ENCODE data around the gene CARD11. TPM values are rescaled to one million over a fixed set of nuclear protein-coding genes. Genes with fewer than 3 reads are reported as not detected.
"Not testable (repeated sequence)": the region's sequence is repeated elsewhere in the genome, so short reads cannot be mapped to it uniquely, and the experiment has no call there.

The CARD11 gene
- polyA plus RNA-seq, 2 donors, result 0.66 to 1.3 TPM

DNA sequence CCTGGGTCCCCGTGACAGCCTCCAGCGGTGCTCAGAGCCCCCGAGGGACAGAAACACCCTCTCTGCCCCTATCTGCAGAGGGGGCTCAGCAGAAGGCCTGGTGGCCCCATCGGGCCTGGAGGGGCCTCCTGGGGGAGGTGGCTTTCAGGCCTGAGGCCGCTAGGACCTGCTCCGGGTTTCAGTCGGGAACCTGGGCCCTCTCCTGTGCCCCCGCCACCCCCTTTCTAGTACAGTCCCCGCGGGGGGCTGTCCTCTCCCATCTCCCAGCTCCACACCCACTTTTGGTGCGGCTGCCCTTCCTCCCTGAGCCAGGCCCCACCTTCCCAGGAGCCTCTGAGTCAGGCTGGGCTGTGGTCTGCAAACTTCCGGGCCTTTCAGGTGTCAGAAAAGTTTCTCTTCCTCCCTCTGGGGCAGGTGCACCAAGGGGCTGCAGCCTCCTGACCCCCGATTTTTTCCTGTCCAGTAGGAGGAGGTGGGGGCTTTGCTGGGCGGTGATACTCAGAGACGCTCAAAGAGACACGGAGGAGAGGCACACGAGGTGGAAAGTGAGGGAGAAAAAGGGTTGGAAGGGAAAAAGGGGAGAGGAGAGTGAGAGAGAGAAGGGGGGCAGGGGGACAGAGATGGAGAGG is 692 bp downstream of the CARD11 start:
- peak overlapping the region; percentile 4 to 39 for H3K4me3 ChIP-seq (ENCODE audit: low read depth in 1 of 2, low read length in 2 of 2)
- H3K36me3 ChIP-seq (ENCODE audit: control insufficient read depth in 2 of 2, insufficient read depth in 2 of 2, low read length in 1 of 2), result no peaks in the 10 kb centered on the region
- no peaks in the 10 kb centered on the region for H3K9me3 ChIP-seq (ENCODE audit: control insufficient read depth in 2 of 2, insufficient read depth in 1 of 2, low read depth in 1 of 2, low read length in 1 of 2)
- WGBS, 2 donors, result 29 to 34% methylated on average over 15 to 17 of the region's 17 CpGs
- H3K27ac ChIP-seq (ENCODE audit: low read depth in 2 of 2, low read length in 1 of 2), result no peak overlapping the region
- H3K27me3 ChIP-seq (ENCODE audit: control insufficient read depth in 1 of 2, insufficient read depth in 2 of 2, low read length in 2 of 2), result no peaks in the 10 kb centered on the region
- H3K4me1 ChIP-seq (ENCODE audit: control insufficient read depth in 2 of 2, insufficient read depth in 2 of 2, low read length in 1 of 2), result peaks cover 0 to 2% of the 10 kb centered on the region in 2 donors

- Histone ChIP-seq H3K4me3 (ENCODE audit: low read depth in 1 of 2, low read length in 2 of 2) (no peak overlapping the region), H3K27ac (ENCODE audit: low read depth in 2 of 2, low read length in 1 of 2) (no peak overlapping the region), H3K9me3 (ENCODE audit: control insufficient read depth in 2 of 2, insufficient read depth in 1 of 2, low read depth in 1 of 2, low read length in 1 of 2) (no peaks in the 10 kb centered on the region), H3K27me3 (ENCODE audit: control insufficient read depth in 1 of 2, insufficient read depth in 2 of 2, low read length in 2 of 2) (no peaks in the 10 kb centered on the region), H3K4me1 (ENCODE audit: control insufficient read depth in 2 of 2, insufficient read depth in 2 of 2, low read length in 1 of 2) (peaks cover 0 to 2% of the 10 kb centered on the region in 2 donors), H3K36me3 (ENCODE audit: control insufficient read depth in 2 of 2, insufficient read depth in 2 of 2, low read length in 1 of 2) (no peaks in the 10 kb centered on the region)
- 86 to 89% methylated on average over 27 of the region's 27 CpGs for WGBS, 2 donors
Measured at GRCh38 chr7:3041986-3042675, 1.5 kb downstream of the CARD11 start.

DNA sequence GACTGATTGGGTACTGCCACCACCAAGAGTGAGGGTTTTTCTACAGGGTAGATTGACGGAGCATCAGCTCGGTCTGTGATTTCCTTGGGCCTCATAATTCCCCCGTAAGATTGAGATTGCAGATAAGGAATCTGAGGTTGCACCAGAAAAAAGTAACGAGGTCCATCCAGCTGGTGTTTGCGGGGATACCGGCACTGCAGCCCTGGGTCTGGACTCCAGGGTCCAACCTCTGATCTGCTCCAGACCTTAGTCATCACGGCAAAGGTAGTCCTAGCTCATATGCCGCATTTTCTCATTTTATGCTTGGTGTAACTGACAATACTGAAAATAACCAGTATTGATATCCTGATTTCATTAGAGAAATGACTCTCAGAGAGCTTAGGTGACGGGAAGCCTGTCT is 3.9 kb downstream of the CARD11 start:
- Histone ChIP-seq H3K4me1 (ENCODE audit: control insufficient read depth in 2 of 2, insufficient read depth in 2 of 2, low read length in 1 of 2) (peaks cover 0 to 2% of the 10 kb centered on the region in 2 donors), H3K4me3 (ENCODE audit: low read depth in 1 of 2, low read length in 2 of 2) (no peak overlapping the region), H3K36me3 (ENCODE audit: control insufficient read depth in 2 of 2, insufficient read depth in 2 of 2, low read length in 1 of 2) (no peaks in the 10 kb centered on the region), H3K27ac (ENCODE audit: low read depth in 2 of 2, low read length in 1 of 2) (no peak overlapping the region), H3K27me3 (ENCODE audit: control insufficient read depth in 1 of 2, insufficient read depth in 2 of 2, low read length in 2 of 2) (no peaks in the 10 kb centered on the region), H3K9me3 (ENCODE audit: control insufficient read depth in 2 of 2, insufficient read depth in 1 of 2, low read depth in 1 of 2, low read length in 1 of 2) (no peaks in the 10 kb centered on the region)
- 89 to 94% methylated on average over 9 of the region's 9 CpGs for WGBS, 2 donors

- H3K27ac ChIP-seq (ENCODE audit: low read depth in 2 of 2, low read length in 1 of 2); H3K9me3 ChIP-seq (ENCODE audit: control insufficient read depth in 2 of 2, insufficient read depth in 1 of 2, low read depth in 1 of 2, low read length in 1 of 2); H3K36me3 ChIP-seq (ENCODE audit: control insufficient read depth in 2 of 2, insufficient read depth in 2 of 2, low read length in 1 of 2); H3K4me1 ChIP-seq (ENCODE audit: control insufficient read depth in 2 of 2, insufficient read depth in 2 of 2, low read length in 1 of 2); H3K4me3 ChIP-seq (ENCODE audit: low read depth in 1 of 2, low read length in 2 of 2); H3K27me3 ChIP-seq (ENCODE audit: control insufficient read depth in 1 of 2, insufficient read depth in 2 of 2, low read length in 2 of 2): not testable (repeated sequence)
- WGBS, 2 donors, result 87 to 90% methylated on average over 7 of the region's 7 CpGs
Measured at GRCh38 chr7:3038011-3038410, 5.7 kb downstream of the CARD11 start.

GRCh38 chr7:3037259-3037658 is 6.4 kb downstream of the CARD11 start:
- Histone ChIP-seq H3K4me3 (ENCODE audit: low read depth in 1 of 2, low read length in 2 of 2) (no peak overlapping the region), H3K9me3 (ENCODE audit: control insufficient read depth in 2 of 2, insufficient read depth in 1 of 2, low read depth in 1 of 2, low read length in 1 of 2) (no peaks in the 10 kb centered on the region), H3K27ac (ENCODE audit: low read depth in 2 of 2, low read length in 1 of 2) (no peak overlapping the region), H3K4me1 (ENCODE audit: control insufficient read depth in 2 of 2, insufficient read depth in 2 of 2, low read length in 1 of 2) (no peaks in the 10 kb centered on the region), H3K36me3 (ENCODE audit: control insufficient read depth in 2 of 2, insufficient read depth in 2 of 2, low read length in 1 of 2) (no peaks in the 10 kb centered on the region), H3K27me3 (ENCODE audit: control insufficient read depth in 1 of 2, insufficient read depth in 2 of 2, low read length in 2 of 2) (no peaks in the 10 kb centered on the region)
- WGBS, 2 donors, result 62 to 65% methylated on average over 4 of the region's 4 CpGs

DNA sequence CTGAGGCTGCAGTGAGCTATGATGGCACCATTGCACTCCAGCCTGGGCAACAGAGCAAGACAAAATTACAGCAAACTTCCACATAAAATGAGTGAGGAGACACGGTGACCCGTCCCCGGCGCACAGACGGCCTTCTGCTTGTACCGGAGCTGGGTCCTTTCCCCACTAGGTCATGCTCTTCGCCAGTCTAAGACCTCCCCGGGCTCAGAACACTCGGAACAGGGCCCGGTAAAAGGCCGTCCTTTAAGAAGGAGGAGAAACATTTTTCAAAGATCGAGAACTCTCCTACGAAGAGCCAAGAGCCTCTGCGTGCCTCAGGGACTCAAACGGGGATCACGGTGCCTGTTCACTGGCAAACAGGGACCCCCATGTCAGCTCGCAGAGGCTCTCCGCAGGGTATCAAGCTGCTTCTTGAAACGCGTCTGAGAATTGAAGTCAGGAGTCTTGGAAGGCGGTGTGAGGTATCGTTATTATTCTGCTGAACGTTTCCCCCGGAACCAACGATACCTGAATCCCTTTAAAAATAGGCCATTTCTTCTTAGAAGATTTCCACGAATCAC is 9.0 kb downstream of the CARD11 start:
- H3K27ac ChIP-seq (ENCODE audit: low read depth in 2 of 2, low read length in 1 of 2), result no peak overlapping the region
- H3K4me3 ChIP-seq (ENCODE audit: low read depth in 1 of 2, low read length in 2 of 2), result no peak overlapping the region
- 95% methylated on average over 26 of the region's 26 CpGs for WGBS, 2 donors
- H3K27me3 ChIP-seq (ENCODE audit: control insufficient read depth in 1 of 2, insufficient read depth in 2 of 2, low read length in 2 of 2), result no peaks in the 10 kb centered on the region
- H3K36me3 ChIP-seq (ENCODE audit: control insufficient read depth in 2 of 2, insufficient read depth in 2 of 2, low read length in 1 of 2), result no peaks in the 10 kb centered on the region
- no peaks in the 10 kb centered on the region for H3K4me1 ChIP-seq (ENCODE audit: control insufficient read depth in 2 of 2, insufficient read depth in 2 of 2, low read length in 1 of 2)
- H3K9me3 ChIP-seq (ENCODE audit: control insufficient read depth in 2 of 2, insufficient read depth in 1 of 2, low read depth in 1 of 2, low read length in 1 of 2), result no peaks in the 10 kb centered on the region

DNA sequence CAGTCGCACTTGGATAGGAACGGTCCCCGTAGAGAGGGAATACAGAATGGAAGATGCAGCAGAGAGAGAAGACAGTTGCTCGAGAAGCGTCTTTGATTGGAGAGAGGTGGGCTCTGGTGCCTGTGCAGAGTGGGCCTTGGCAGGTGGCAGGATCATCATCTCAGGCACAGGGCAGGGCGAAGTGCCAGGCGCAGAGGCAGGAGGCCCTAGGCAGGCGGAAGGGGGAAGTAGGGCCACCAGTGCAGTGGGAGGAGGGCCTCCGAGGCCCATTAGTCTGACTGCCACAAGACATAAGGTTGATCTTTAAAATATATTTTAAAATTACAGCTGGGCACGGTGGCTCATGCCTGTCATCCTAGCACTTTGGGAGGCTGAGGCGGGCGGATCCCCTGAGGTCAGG is 10.1 kb downstream of the CARD11 start:
- no peaks in the 10 kb centered on the region for H3K27me3 ChIP-seq (ENCODE audit: control insufficient read depth in 1 of 2, insufficient read depth in 2 of 2, low read length in 2 of 2)
- no peak overlapping the region for H3K4me3 ChIP-seq (ENCODE audit: low read depth in 1 of 2, low read length in 2 of 2)
- H3K27ac ChIP-seq (ENCODE audit: low read depth in 2 of 2, low read length in 1 of 2), result no peak overlapping the region
- no peaks in the 10 kb centered on the region for H3K36me3 ChIP-seq (ENCODE audit: control insufficient read depth in 2 of 2, insufficient read depth in 2 of 2, low read length in 1 of 2)
- WGBS, 2 donors, result 71 to 74% methylated on average over 12 of the region's 12 CpGs
- H3K4me1 ChIP-seq (ENCODE audit: control insufficient read depth in 2 of 2, insufficient read depth in 2 of 2, low read length in 1 of 2), result no peaks in the 10 kb centered on the region
- H3K9me3 ChIP-seq (ENCODE audit: control insufficient read depth in 2 of 2, insufficient read depth in 1 of 2, low read depth in 1 of 2, low read length in 1 of 2), result no peaks in the 10 kb centered on the region

DNA sequence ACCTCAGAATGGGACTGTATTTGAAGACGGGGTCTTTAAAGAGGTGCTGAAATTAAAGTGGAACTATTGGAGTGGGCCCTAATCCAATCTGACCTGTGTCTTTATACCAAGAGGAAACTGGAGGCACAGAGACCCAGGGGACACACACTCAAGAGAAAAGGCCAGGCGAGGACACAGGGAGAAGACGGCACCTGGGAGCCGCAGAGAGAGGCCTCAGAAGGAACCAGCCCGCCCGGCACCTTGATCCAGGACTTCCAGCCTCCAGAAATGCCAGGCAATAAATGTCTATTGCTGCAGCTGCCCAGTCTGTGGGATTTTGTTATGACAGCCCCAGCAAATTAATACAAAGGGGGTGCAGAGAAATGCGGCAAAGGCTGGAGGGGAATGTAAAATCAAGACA is 10.5 kb downstream of the CARD11 start:
- H3K36me3 ChIP-seq (ENCODE audit: control insufficient read depth in 2 of 2, insufficient read depth in 2 of 2, low read length in 1 of 2), result no peaks in the 10 kb centered on the region

GRCh38 chr7:3032256-3032655 is 11.4 kb downstream of the CARD11 start:
- H3K4me3 ChIP-seq (ENCODE audit: low read depth in 1 of 2, low read length in 2 of 2), result no peak overlapping the region
- H3K27ac ChIP-seq (ENCODE audit: low read depth in 2 of 2, low read length in 1 of 2), result no peak overlapping the region
- no peaks in the 10 kb centered on the region for H3K4me1 ChIP-seq (ENCODE audit: control insufficient read depth in 2 of 2, insufficient read depth in 2 of 2, low read length in 1 of 2)
- H3K36me3 ChIP-seq (ENCODE audit: control insufficient read depth in 2 of 2, insufficient read depth in 2 of 2, low read length in 1 of 2), result no peaks in the 10 kb centered on the region
- no peaks in the 10 kb centered on the region for H3K27me3 ChIP-seq (ENCODE audit: control insufficient read depth in 1 of 2, insufficient read depth in 2 of 2, low read length in 2 of 2)
- no peaks in the 10 kb centered on the region for H3K9me3 ChIP-seq (ENCODE audit: control insufficient read depth in 2 of 2, insufficient read depth in 1 of 2, low read depth in 1 of 2, low read length in 1 of 2)
- 72 to 73% methylated on average over 4 of the region's 4 CpGs for WGBS, 2 donors

More for the DNA sequence above, 10.5 kb downstream of the CARD11 start:
- no peaks in the 10 kb centered on the region for H3K9me3 ChIP-seq (ENCODE audit: control insufficient read depth in 2 of 2, insufficient read depth in 1 of 2, low read depth in 1 of 2, low read length in 1 of 2)
- no peak overlapping the region for H3K27ac ChIP-seq (ENCODE audit: low read depth in 2 of 2, low read length in 1 of 2)
- no peaks in the 10 kb centered on the region for H3K27me3 ChIP-seq (ENCODE audit: control insufficient read depth in 1 of 2, insufficient read depth in 2 of 2, low read length in 2 of 2)
- 76 to 82% methylated on average over 7 of the region's 7 CpGs for WGBS, 2 donors
- no peaks in the 10 kb centered on the region for H3K4me1 ChIP-seq (ENCODE audit: control insufficient read depth in 2 of 2, insufficient read depth in 2 of 2, low read length in 1 of 2)
- no peak overlapping the region for H3K4me3 ChIP-seq (ENCODE audit: low read depth in 1 of 2, low read length in 2 of 2)

DNA sequence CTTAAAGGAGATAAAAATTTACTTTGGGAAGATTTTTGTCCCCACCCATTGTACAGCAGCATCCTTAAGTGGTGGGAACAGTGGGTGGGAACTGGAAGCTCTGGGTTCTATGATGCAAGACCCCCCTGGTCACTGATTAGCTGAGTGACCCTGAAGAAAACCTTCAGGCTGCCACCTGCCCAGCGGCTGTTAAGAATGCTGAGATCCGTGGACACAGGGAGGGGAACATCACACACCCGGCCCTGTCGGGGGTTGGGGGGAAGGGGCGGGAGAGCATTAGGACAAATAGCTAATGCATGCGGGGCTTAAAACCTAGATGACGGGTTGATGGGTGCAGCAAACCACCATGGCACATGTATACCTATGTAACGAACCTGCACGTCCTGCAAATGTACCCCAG is 14.5 kb downstream of the CARD11 start:
- Histone ChIP-seq H3K27ac (ENCODE audit: low read depth in 2 of 2, low read length in 1 of 2) (no peak overlapping the region), H3K27me3 (ENCODE audit: control insufficient read depth in 1 of 2, insufficient read depth in 2 of 2, low read length in 2 of 2) (no peaks in the 10 kb centered on the region), H3K4me3 (ENCODE audit: low read depth in 1 of 2, low read length in 2 of 2) (no peak overlapping the region), H3K4me1 (ENCODE audit: control insufficient read depth in 2 of 2, insufficient read depth in 2 of 2, low read length in 1 of 2) (peaks cover 0 to 4% of the 10 kb centered on the region in 2 donors), H3K9me3 (ENCODE audit: control insufficient read depth in 2 of 2, insufficient read depth in 1 of 2, low read depth in 1 of 2, low read length in 1 of 2) (no peaks in the 10 kb centered on the region), H3K36me3 (ENCODE audit: control insufficient read depth in 2 of 2, insufficient read depth in 2 of 2, low read length in 1 of 2) (no peaks in the 10 kb centered on the region)
- 75 to 76% methylated on average over 9 of the region's 9 CpGs for WGBS, 2 donors
